PFSK-1 (cell line): ENCODE measurements around the gene MRPL33.

Experiments used
- FOXP2 ChIP-seq: optimal IDR thresholded peaks from 2 replicates; pipeline ENCODE3; 2011; ENCODE audit warnings: borderline replicate concordance, control low read depth, inconsistent platforms; ENCODE audit not compliant: insufficient read depth; ENCODE audit errors: extremely low read length, extremely low read depth
- POLR2AphosphoS5 ChIP-seq: IDR thresholded peaks from 2 replicates; pipeline ENCODE4 v1.6.1; 2012; ENCODE audit warnings: low read depth, mild to moderate bottlenecking, control low read depth, low read length, moderate library complexity
- REST ChIP-seq, 2 experiments: IDR thresholded peaks; 2 replicates each; pipeline versions ENCODE4 v1.6.1 to v1.8.0; 2011 to 2012; ENCODE audit warnings: low read depth in 2 of 2, low read length in 2 of 2, control low read depth in 1 of 2, inconsistent platforms in 1 of 2, mild to moderate bottlenecking in 1 of 2, moderate library complexity in 1 of 2; ENCODE audit not compliant: insufficient read depth in 1 of 2
- SIN3A ChIP-seq: IDR thresholded peaks from 2 replicates; pipeline ENCODE4 v1.6.1; 2012; ENCODE audit warnings: mild to moderate bottlenecking, low read length, moderate library complexity, borderline replicate concordance; ENCODE audit not compliant: insufficient read depth
- TAF1 ChIP-seq: IDR thresholded peaks from 2 replicates; pipeline ENCODE4 v1.6.1; 2012; ENCODE audit warnings: low read length, control low read depth, borderline replicate concordance; ENCODE audit not compliant: insufficient read depth

The MRPL33 gene

GRCh38 chr2:27771202-27771547 is 344 bp upstream of the MRPL33 start:
- TF ChIP-seq TAF1, result no peak
- TF ChIP-seq SIN3A, result no peak
- TF ChIP-seq REST (IDR thresholded peaks at IDR 0.05; ENCODE audit: insufficient read depth in 1 of 2, low read depth in 2 of 2, low read length in 2 of 2), result no peak

- TF ChIP-seq SIN3A, result no peak
- no peak for TF ChIP-seq TAF1
- no peak for TF ChIP-seq FOXP2
- no peak for TF ChIP-seq POLR2AphosphoS5
- no peak for TF ChIP-seq REST (IDR thresholded peaks at IDR 0.05; ENCODE audit: insufficient read depth in 1 of 2, low read depth in 2 of 2, low read length in 2 of 2)
These were observed 1.3 kb downstream of the MRPL33 start for GRCh38 chr2:27772804-27773203.

- no peak for TF ChIP-seq TAF1
These were observed 2.4 kb downstream of the MRPL33 start for GRCh38 chr2:27773959-27774358.

GRCh38 chr2:27776097-27776496 is 4.6 kb downstream of the MRPL33 start:
- TF ChIP-seq SIN3A (no peak), TAF1 (no peak), POLR2AphosphoS5 (no peak), FOXP2 (no peak), REST (IDR thresholded peaks at IDR 0.05; ENCODE audit: insufficient read depth in 1 of 2, low read depth in 2 of 2, low read length in 2 of 2) (no peak)

GRCh38 chr2:27776696-27777095 is 5.2 kb downstream of the MRPL33 start:
- no peak for TF ChIP-seq SIN3A
- no peak for TF ChIP-seq POLR2AphosphoS5
- TF ChIP-seq TAF1, result no peak
- no peak for TF ChIP-seq REST (IDR thresholded peaks at IDR 0.05; ENCODE audit: insufficient read depth in 1 of 2, low read depth in 2 of 2, low read length in 2 of 2)
- TF ChIP-seq FOXP2, result no peak

GRCh38 chr2:27779417-27780055 is 8.0 kb downstream of the MRPL33 start:
- no peak for TF ChIP-seq TAF1
- no peak for TF ChIP-seq FOXP2
- TF ChIP-seq SIN3A, result no peak
- no peak for TF ChIP-seq POLR2AphosphoS5
- TF ChIP-seq REST (IDR thresholded peaks at IDR 0.05; ENCODE audit: insufficient read depth in 1 of 2, low read depth in 2 of 2, low read length in 2 of 2), result no peak
